ENCODE data around the gene CNTN1.

CNTN1 gene

GRCh38 chr12:40854604-40855003 lies 162.4 kb downstream of the CNTN1 start:
- no peak for DNase-seq (ENCODE audit: low read depth)
- no peak overlapping the region for H3K4me3 ChIP-seq (replicated peaks; ENCODE audit: low read depth, low read length)
- TF ChIP-seq CTCF (IDR thresholded peaks at IDR 0.05; ENCODE audit: low read length, missing control alignments) = no peak

DNA sequence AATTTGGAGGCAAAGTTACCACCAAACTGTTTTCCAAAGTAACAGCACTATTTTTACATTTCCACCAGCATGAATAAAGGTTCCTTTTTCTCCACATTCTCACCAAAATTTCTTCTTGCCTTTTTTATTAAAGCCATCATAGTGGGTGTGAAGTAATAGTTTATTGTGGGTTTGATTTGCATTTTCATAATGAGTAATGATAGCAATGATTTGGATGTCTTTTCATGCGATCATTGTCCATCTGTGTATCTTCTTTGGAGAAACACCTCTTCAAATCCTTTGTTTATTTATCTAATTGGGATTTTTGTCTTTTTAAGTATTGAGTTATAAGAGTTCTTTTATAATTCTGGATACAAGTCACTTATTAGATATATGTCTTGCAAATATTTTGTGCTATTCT lies 172.7 kb downstream of the CNTN1 start:
- DNase-seq (ENCODE audit: low read depth) = no peak
- no peak for TF ChIP-seq CTCF (IDR thresholded peaks at IDR 0.05; ENCODE audit: low read length, missing control alignments)
- H3K4me3 ChIP-seq (replicated peaks; ENCODE audit: low read depth, low read length) = no peak overlapping the region

- no peak for DNase-seq (ENCODE audit: low read depth)
- no peak for TF ChIP-seq CTCF (IDR thresholded peaks at IDR 0.05; ENCODE audit: low read length, missing control alignments)
- no peak overlapping the region for H3K4me3 ChIP-seq (replicated peaks; ENCODE audit: low read depth, low read length)
These were observed 178.7 kb downstream of the CNTN1 start for GRCh38 chr12:40870981-40871380.

- H3K4me3 ChIP-seq (replicated peaks; ENCODE audit: low read depth, low read length) = no peak overlapping the region
- DNase-seq (ENCODE audit: low read depth) = no peak
- no peak for TF ChIP-seq CTCF (IDR thresholded peaks at IDR 0.05; ENCODE audit: low read length, missing control alignments)
These were observed 182.6 kb downstream of the CNTN1 start for GRCh38 chr12:40874868-40875267.

DNA sequence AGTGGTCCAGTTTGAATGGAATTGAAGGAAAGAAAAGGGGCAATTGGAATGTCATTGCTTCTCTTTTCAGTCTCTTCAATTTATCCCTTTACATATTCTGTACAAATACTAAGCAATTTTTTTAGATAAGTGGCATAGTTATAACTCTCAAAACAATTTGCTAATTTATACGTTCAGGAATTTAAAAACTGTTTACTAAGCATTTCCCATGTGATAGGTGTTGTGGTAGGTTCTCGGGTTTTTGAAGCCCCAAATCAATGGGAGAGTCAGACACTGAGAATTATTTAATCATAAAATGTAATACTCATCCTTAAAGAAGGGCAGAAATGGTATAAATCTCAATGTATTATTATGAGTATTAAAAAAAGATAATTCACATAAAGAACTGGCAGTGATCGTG lies 197.1 kb downstream of the CNTN1 start:
- no peak for TF ChIP-seq CTCF (IDR thresholded peaks at IDR 0.05; ENCODE audit: low read length, missing control alignments)
- no peak overlapping the region for H3K4me3 ChIP-seq (replicated peaks; ENCODE audit: low read depth, low read length)
- no peak for DNase-seq (ENCODE audit: low read depth)

- no peak overlapping the region for H3K4me3 ChIP-seq (replicated peaks; ENCODE audit: low read depth, low read length)
- no peak for DNase-seq (ENCODE audit: low read depth)
- no peak for TF ChIP-seq CTCF (IDR thresholded peaks at IDR 0.05; ENCODE audit: low read length, missing control alignments)
These were observed 200.3 kb downstream of the CNTN1 start for GRCh38 chr12:40892528-40892927.

DNA sequence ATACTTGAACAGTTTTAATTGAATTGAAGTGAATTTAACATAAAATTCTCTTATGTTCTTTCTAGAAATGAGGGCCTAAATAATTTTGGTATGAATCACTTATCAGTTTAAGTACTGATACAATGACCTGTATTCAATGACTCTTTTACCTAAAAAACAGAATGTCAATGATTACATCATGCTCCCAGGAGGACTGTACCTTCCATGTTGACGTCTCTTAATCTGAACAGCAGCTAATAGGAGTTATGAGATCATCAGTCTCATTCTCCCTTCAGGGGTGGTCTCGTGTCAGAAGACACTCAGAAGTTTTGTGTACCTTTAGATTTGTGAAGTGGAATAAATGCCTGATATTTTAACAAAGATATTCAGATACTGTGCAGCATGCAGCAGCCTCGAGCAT lies 206.3 kb downstream of the CNTN1 start:
- TF ChIP-seq CTCF (IDR thresholded peaks at IDR 0.05; ENCODE audit: low read length, missing control alignments) = no peak
- H3K4me3 ChIP-seq (replicated peaks; ENCODE audit: low read depth, low read length) = no peak overlapping the region
- no peak for DNase-seq (ENCODE audit: low read depth)
